GM18951 (cell line): ENCODE measurements around the gene PCNT.
"Not testable (repeated sequence)": the region's sequence is repeated elsewhere in the genome, so short reads cannot be mapped to it uniquely, and the experiment has no call there.

Experiments used
- POLR2A ChIP-seq: IDR thresholded peaks from 4 replicates; pipeline ENCODE4 v1.6.1; 2011; ENCODE audit warnings: mild to moderate bottlenecking; ENCODE audit not compliant: insufficient read length, insufficient read depth; ENCODE audit errors: extremely low read depth
- in situ Hi-C: fragments of 300-500 bp; cut with MboI; formaldehyde crosslinking; loops from one replicate; pipeline ENCODE4 v1.12.0; 2022; ENCODE audit warnings: low sequenced_read_pairs, mixed read lengths, inconsistent platforms; ENCODE audit not compliant: unreplicated experiment

Gene PCNT

GRCh38 chr21:46424621-46425020 is 100.7 kb downstream of the PCNT start:
- in situ Hi-C loops: no loop called here

GRCh38 chr21:46425041-46425440 is 101.1 kb downstream of the PCNT start:
- TF ChIP-seq POLR2A: no peak
- in situ Hi-C loops: no loop called here

More at GRCh38 chr21:46424621-46425020, 100.7 kb downstream of the PCNT start:
- TF ChIP-seq POLR2A: no peak

GRCh38 chr21:46425571-46425970 is 101.6 kb downstream of the PCNT start:
- in situ Hi-C loops: no loop called here

GRCh38 chr21:46426313-46427046 is 102.5 kb downstream of the PCNT start:
- no peak for TF ChIP-seq POLR2A
- in situ Hi-C loops: no loop called here

More at GRCh38 chr21:46425571-46425970, 101.6 kb downstream of the PCNT start:
- TF ChIP-seq POLR2A: no peak

- in situ Hi-C loops: no loop called here
- no peak for TF ChIP-seq POLR2A
Observed at GRCh38 chr21:46427516-46427915, 103.6 kb downstream of the PCNT start.

GRCh38 chr21:46428286-46428685 is 104.3 kb downstream of the PCNT start:
- in situ Hi-C loops: no loop called here
- no peak for TF ChIP-seq POLR2A

- TF ChIP-seq POLR2A: no peak
- in situ Hi-C loops: no loop called here
Observed at GRCh38 chr21:46428987-46429710, 105.2 kb downstream of the PCNT start.

- no peak for TF ChIP-seq POLR2A
- in situ Hi-C loops: no loop called here
Observed at GRCh38 chr21:46429754-46430681, 106.1 kb downstream of the PCNT start.

- in situ Hi-C loops: no loop called here
- TF ChIP-seq POLR2A: no peak
Observed at GRCh38 chr21:46431448-46431847, 107.5 kb downstream of the PCNT start.

- TF ChIP-seq POLR2A: no peak
- in situ Hi-C loops: no loop called here
Observed at GRCh38 chr21:46431884-46432488, 108.0 kb downstream of the PCNT start.

- in situ Hi-C loops: not testable (repeated sequence)
Observed at GRCh38 chr21:46433116-46433515, 109.2 kb downstream of the PCNT start.

- TF ChIP-seq POLR2A: no peak
- in situ Hi-C loops: no loop called here
Observed at GRCh38 chr21:46434322-46434958, 110.5 kb downstream of the PCNT start.
